K562 (cell line): ENCODE results near the gene CSTF1. TPM values are rescaled to one million over a fixed set of nuclear protein-coding genes. Genes with fewer than 3 reads are reported as not detected.

ENCODE experiments used
- ATAC-seq: fragments of 200-7000 bp; cut with Tn5 transposase; 3 replicates; pipeline ENCODE4 v1.9.1; 2020; ENCODE audit warnings: moderate library complexity
- BruUV-seq: library from RNA; stranded (reverse); fragments of 400-500 nt; replicated peaks from 2 replicates; lab custom pipeline; 2021; lab: Mats Ljungman, UMichigan
- CTCF ChIA-PET: fragments of 300-600 bp; formaldehyde crosslinking; extraction: SDS; loops from one replicate; lab custom pipeline; 2021; ENCODE audit warnings: low intra/inter-chr PET ratio; lab: Yijun Ruan, JAX
- POLR2A ChIA-PET: fragments of 300-600, 350-650 bp; sonication (Branson Sonifier 250); formaldehyde crosslinking; extraction: SDS; loops from one replicate; lab custom pipeline; 2021; ENCODE audit warnings: antibody characterized with exemption, inconsistent platforms; lab: Yijun Ruan, JAX
- DNase-seq, 4 experiments: peaks; one replicate each; pipeline versions ENCODE4 v3.0.0 to v3.0.0-alpha.2; 2011 to 2018; ENCODE audit warnings: low spot score in 3 of 4, mixed read lengths in 3 of 4; ENCODE audit errors: extremely low read depth in 1 of 4
- FAIRE-seq: peaks from 2 replicates; lab custom pipeline; 2011; peaks lifted over from hg19 to GRCh38; lab: Jason Lieb, UNC
- H2AFZ ChIP-seq: 2 replicates; pipeline ENCODE4 v1.6.0; 2011; ENCODE audit warnings: low read depth, low read length, control low read depth, inconsistent platforms
- H3K27ac ChIP-seq: fragments of 200-600 bp; 3 replicates; pipeline ENCODE4 v1.8.0; 2011; ENCODE audit warnings: low read depth, mild to moderate bottlenecking, control low read depth, inconsistent platforms, low read length, moderate library complexity, mixed read lengths; ENCODE audit errors: extremely low read depth
- H3K27me3 ChIP-seq, 2 experiments: fragments of 300-600 bp in 1 of 2; 2 replicates in 1 of 2; 3 replicates in 1 of 2; pipeline versions ENCODE4 v1.6.0 to v1.8.0; 2011; ENCODE audit warnings: inconsistent platforms in 2 of 2, low read length in 2 of 2, mild to moderate bottlenecking in 1 of 2, mixed read lengths in 1 of 2, moderate library complexity in 1 of 2; ENCODE audit not compliant: control insufficient read depth in 2 of 2, insufficient read depth in 2 of 2
- H3K36me3 ChIP-seq: fragments of 300-600 bp; 3 replicates; pipeline ENCODE4 v1.8.0; 2011; ENCODE audit warnings: mild to moderate bottlenecking, low read length, inconsistent platforms; ENCODE audit not compliant: control insufficient read depth, insufficient read depth
- H3K4me1 ChIP-seq, 2 experiments: fragments of 200-600 bp in 1 of 2; replicated peaks in 1 of 2; 2 replicates in 1 of 2; 3 replicates in 1 of 2; pipeline versions ENCODE4 v1.5.1 to v1.8.0; 2011; ENCODE audit warnings: inconsistent platforms in 2 of 2, low read length in 2 of 2, mild to moderate bottlenecking in 1 of 2, mixed read lengths in 1 of 2, moderate library complexity in 1 of 2; ENCODE audit not compliant: control insufficient read depth in 2 of 2, insufficient read depth in 2 of 2
- H3K4me2 ChIP-seq: 2 replicates; pipeline ENCODE4 v1.6.1; 2011; ENCODE audit warnings: low read length, control low read depth, inconsistent platforms, mixed read lengths; ENCODE audit not compliant: insufficient read depth
- H3K4me3 ChIP-seq: fragments of 200-600 bp; sonication (generic), shearing (Covaris generic); 2 replicates; pipeline ENCODE4 v1.5.1; 2016; ENCODE audit warnings: control low read depth, inconsistent platforms
- H3K79me2 ChIP-seq: fragments of 200-600 bp; 3 replicates; pipeline ENCODE4 v1.8.0; 2011; ENCODE audit warnings: low read length, inconsistent platforms; ENCODE audit not compliant: control insufficient read depth, insufficient read depth
- H3K9ac ChIP-seq, 2 experiments: 2 replicates each; pipeline versions ENCODE4 v1.6.0 to v1.6.1; 2011; ENCODE audit warnings: low read depth in 2 of 2, low read length in 2 of 2, control low read depth in 1 of 2, inconsistent platforms in 1 of 2, mild to moderate bottlenecking in 1 of 2, mixed read lengths in 1 of 2; ENCODE audit not compliant: insufficient read depth in 1 of 2
- H3K9me1 ChIP-seq: one replicate; pipeline ENCODE4 v1.6.0; 2011; ENCODE audit warnings: inconsistent platforms, mild to moderate bottlenecking, low read length, moderate library complexity; ENCODE audit not compliant: control insufficient read depth, insufficient read depth
- H3K9me3 ChIP-seq: replicated peaks from 2 replicates; pipeline ENCODE4 v1.5.1; 2011; ENCODE audit warnings: low read depth, low read length, inconsistent platforms; ENCODE audit not compliant: control insufficient read depth, insufficient read depth
- H4K20me1 ChIP-seq: replicated peaks from 2 replicates; pipeline ENCODE4 v1.6.1; 2011; ENCODE audit warnings: low read length, inconsistent platforms, mixed read lengths; ENCODE audit not compliant: control insufficient read depth, insufficient read depth
- ZBTB8A ChIP-seq: fragments of 450-650 bp; IDR thresholded peaks from 2 replicates; pipeline ENCODE4 v1.6.1; 2018; ENCODE audit warnings: mild to moderate bottlenecking, moderate library complexity; ENCODE audit not compliant: partially characterized antibody
- WGBS: fragments of 100-300 bp; shearing (Covaris generic); methylation state at CpG from one replicate; pipeline ENCODE4 v1.1.6; 2016; ENCODE audit warnings: low coverage, mixed read lengths; ENCODE audit not compliant: insufficient coverage; ENCODE audit errors: missing lambda C conversion rate; 5-methylcytosine and 5-hydroxymethylcytosine counted together
- in situ Hi-C: fragments of 300-500 bp; cut with MboI; formaldehyde crosslinking; loops from 4 replicates; pipeline ENCODE4 v1.15.0; 2018; ENCODE audit warnings: inconsistent platforms, mixed read lengths
- intact Hi-C: fragments of 100-400 bp; cut with micrococcal nuclease; formaldehyde crosslinking; loops from 2 replicates; pipeline ENCODE4 v1.14.2; 2022
- polyA plus RNA-seq, 8 experiments: library from polyadenylated mRNA; depleted of rRNA in 4 of 8; stranded (reverse) in 5 of 8; unstranded in 3 of 8; fragments of >200 nt; fragmentation: Nextera tagmentation in 2 of 8; fragmentation: Illumina TruSeq in 1 of 8; extraction: Ambion mirVana in 2 of 8; extraction: Trizol in 1 of 8; gene quantifications; 2 replicates each; pipeline versions ENCODE4 v1.2.1 to v1.2.3, GENCODE V29; 2011 to 2014; ENCODE audit warnings: inconsistent platforms in 1 of 8, missing spikeins in 1 of 8
- total RNA-seq, 7 experiments: library from RNA; depleted of rRNA in 6 of 7; stranded (reverse); fragments of >200 nt in 6 of 7; fragmentation: Illumina TruSeq in 2 of 7; extraction: Trizol in 2 of 7; gene quantifications; 2 replicates each; pipeline versions ENCODE4 v1.2.1 to v1.2.3, GENCODE V29; 2011 to 2021; ENCODE audit warnings: low replicate concordance in 1 of 7
- TF ChIP-seq, protein P1 (sequence below): fragments of 250-450 bp; sonication (Bioruptor Pico); IDR thresholded peaks from 2 replicates; pipeline ENCODE4 v1.5.0; 2021; ENCODE audit warnings: mild to moderate bottlenecking, borderline replicate concordance
- TF ChIP-seq, protein P2 (sequence below): fragments of 450-650 bp; formaldehyde crosslinking; conservative IDR thresholded peaks from 2 replicates; pipeline ENCODE4 v1.4.0; 2022; ENCODE audit warnings: mild to moderate bottlenecking, missing genetic modification characterization

Gene CSTF1
- total and polyA plus RNA-seq, 9 of the 15 experiments (the other 6 are each of a cell fraction or from before 2014, with no cell fraction given) = 30.8 to 110 (median 53.4) TPM

DNA sequence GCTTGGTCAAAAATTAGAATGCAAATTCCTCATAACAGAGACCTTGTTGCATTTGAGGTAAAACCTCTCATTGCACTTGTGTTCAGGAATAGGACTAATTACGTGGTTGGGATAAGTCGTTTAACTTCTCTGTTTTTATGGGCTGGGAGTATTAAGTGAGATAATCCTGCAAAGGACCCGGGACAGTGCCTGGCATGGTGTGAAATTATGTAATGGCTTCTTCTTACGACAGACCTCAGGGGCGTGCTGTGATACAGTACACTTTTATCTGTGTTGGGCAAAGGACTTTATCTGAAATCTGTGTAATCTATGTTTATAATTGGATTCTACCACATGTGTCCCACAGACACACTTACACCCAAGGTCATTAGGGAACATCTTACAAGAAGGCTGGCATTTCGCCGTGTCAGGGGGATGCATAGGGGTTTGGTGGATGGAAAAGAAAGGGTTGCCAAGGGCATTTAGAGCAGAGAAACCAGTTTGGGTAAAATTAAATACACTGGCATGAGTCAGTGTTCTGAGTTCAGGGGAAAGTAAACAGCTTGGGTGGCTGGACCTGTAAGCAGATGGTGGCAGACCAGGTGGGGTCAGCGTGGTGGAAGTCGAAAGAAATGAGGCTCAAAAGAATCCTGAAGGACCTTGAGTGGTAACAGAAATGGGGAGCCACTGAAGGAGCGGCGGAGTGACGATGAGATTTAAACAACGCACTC, 58.8 kb downstream of the CSTF1 start:
- Histone ChIP-seq H3K4me3 (no peak overlapping the region), H3K79me2 (peaks cover 32% of the 10 kb centered on the region), H4K20me1 (no peaks in the 10 kb centered on the region), H3K27ac (no peak overlapping the region), H3K36me3 (peaks cover 77% of the 10 kb centered on the region), H3K4me1 (peaks cover 9 to 13% of the 10 kb centered on the region in 2 experiments; a peak in 4 of 5 replicates), H3K9me1 (peaks cover 3% of the 10 kb centered on the region), H3K9me3 (no peaks in the 10 kb centered on the region), H3K4me2 (no peak overlapping the region), H3K9ac (no peak overlapping the region), H2AFZ (no peak overlapping the region), H3K27me3 (no peaks in the 10 kb centered on the region)
- intact Hi-C loops = no loop called here
- ChIA-PET POLR2A (interaction anchor here (1.0 kb wide), 2 partner anchors 12 to 17 kb away, joined by 3 read pairs; partner anchors contain the start of gene RTF2), CTCF (no interaction called here)
- TF ChIP-seq, protein P1, sequence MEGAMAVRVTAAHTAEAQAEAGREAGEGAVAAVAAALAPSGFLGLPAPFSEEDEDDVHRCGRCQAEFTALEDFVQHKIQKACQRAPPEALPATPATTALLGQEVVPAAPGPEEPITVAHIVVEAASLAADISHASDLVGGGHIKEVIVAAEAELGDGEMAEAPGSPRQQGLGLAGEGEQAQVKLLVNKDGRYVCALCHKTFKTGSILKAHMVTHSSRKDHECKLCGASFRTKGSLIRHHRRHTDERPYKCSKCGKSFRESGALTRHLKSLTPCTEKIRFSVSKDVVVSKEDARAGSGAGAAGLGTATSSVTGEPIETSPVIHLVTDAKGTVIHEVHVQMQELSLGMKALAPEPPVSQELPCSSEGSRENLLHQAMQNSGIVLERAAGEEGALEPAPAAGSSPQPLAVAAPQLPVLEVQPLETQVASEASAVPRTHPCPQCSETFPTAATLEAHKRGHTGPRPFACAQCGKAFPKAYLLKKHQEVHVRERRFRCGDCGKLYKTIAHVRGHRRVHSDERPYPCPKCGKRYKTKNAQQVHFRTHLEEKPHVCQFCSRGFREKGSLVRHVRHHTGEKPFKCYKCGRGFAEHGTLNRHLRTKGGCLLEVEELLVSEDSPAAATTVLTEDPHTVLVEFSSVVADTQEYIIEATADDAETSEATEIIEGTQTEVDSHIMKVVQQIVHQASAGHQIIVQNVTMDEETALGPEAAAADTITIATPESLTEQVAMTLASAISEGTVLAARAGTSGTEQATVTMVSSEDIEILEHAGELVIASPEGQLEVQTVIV (CRISPR knock-in tag) = no peak
- TF ChIP-seq, protein P2, sequence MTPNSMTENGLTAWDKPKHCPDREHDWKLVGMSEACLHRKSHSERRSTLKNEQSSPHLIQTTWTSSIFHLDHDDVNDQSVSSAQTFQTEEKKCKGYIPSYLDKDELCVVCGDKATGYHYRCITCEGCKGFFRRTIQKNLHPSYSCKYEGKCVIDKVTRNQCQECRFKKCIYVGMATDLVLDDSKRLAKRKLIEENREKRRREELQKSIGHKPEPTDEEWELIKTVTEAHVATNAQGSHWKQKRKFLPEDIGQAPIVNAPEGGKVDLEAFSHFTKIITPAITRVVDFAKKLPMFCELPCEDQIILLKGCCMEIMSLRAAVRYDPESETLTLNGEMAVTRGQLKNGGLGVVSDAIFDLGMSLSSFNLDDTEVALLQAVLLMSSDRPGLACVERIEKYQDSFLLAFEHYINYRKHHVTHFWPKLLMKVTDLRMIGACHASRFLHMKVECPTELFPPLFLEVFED = no peak
- TF ChIP-seq ZBTB8A = no peak
- no peak for DNase-seq
- 92% methylated on average over 13 of the region's 13 CpGs for WGBS
- in situ Hi-C loops = no loop called here
- ATAC-seq = no peak
- TSS peak; percentile 9 for BruUV-seq
- FAIRE-seq = no peak
